Measurements from ENCODE around the gene HTRA1. TPM values are rescaled to one million over a fixed set of nuclear protein-coding genes. Genes with fewer than 3 reads are reported as not detected.

The HTRA1 gene
- total and polyA plus RNA-seq, 3 donors from 2014 or later = 21.3 to 105 (median 27.3) TPM

DNA sequence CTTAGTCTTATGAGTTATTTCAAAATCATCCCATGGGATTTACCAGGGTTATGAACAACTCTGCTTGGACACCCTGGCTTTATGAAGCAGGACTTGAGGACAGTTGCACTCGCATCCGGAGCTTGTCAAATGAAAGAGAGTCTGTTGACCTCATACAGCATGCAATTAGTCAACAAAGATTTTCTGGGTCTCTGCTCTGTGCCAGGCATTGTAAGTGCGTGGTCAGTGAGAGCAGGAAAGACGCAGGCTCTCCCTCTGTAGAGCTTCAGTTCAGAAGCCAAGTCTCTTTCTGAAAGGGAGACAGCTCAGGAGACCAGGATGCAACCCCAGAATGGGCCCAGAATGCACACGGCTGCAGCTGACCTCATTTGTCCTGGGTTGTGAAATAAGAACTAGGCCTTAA lies 53.7 kb downstream of the HTRA1 start:
- intact Hi-C loops (cut with DNase I; ENCODE audit: low total_unique reads) = no loop called here
- no peaks in the 10 kb centered on the region for H3K9me3 ChIP-seq
- 76 to 77% methylated on average over 5 of the region's 5 CpGs for WGBS, 2 donors
- DNase-seq = no peak
- H3K36me3 ChIP-seq (ENCODE audit: low read depth, missing control alignments) = no peaks in the 10 kb centered on the region
- H3K27me3 ChIP-seq = no peaks in the 10 kb centered on the region
- H3K27ac ChIP-seq = no peak overlapping the region
- H3K4me1 ChIP-seq = no peaks in the 10 kb centered on the region
- TF ChIP-seq, protein P1, sequence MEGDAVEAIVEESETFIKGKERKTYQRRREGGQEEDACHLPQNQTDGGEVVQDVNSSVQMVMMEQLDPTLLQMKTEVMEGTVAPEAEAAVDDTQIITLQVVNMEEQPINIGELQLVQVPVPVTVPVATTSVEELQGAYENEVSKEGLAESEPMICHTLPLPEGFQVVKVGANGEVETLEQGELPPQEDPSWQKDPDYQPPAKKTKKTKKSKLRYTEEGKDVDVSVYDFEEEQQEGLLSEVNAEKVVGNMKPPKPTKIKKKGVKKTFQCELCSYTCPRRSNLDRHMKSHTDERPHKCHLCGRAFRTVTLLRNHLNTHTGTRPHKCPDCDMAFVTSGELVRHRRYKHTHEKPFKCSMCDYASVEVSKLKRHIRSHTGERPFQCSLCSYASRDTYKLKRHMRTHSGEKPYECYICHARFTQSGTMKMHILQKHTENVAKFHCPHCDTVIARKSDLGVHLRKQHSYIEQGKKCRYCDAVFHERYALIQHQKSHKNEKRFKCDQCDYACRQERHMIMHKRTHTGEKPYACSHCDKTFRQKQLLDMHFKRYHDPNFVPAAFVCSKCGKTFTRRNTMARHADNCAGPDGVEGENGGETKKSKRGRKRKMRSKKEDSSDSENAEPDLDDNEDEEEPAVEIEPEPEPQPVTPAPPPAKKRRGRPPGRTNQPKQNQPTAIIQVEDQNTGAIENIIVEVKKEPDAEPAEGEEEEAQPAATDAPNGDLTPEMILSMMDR (IDR thresholded peaks at IDR 0.05) = no peak
- no peak for TF ChIP-seq POLR2A (IDR thresholded peaks at IDR 0.05)
- H3K4me3 ChIP-seq = no peak overlapping the region

DNA sequence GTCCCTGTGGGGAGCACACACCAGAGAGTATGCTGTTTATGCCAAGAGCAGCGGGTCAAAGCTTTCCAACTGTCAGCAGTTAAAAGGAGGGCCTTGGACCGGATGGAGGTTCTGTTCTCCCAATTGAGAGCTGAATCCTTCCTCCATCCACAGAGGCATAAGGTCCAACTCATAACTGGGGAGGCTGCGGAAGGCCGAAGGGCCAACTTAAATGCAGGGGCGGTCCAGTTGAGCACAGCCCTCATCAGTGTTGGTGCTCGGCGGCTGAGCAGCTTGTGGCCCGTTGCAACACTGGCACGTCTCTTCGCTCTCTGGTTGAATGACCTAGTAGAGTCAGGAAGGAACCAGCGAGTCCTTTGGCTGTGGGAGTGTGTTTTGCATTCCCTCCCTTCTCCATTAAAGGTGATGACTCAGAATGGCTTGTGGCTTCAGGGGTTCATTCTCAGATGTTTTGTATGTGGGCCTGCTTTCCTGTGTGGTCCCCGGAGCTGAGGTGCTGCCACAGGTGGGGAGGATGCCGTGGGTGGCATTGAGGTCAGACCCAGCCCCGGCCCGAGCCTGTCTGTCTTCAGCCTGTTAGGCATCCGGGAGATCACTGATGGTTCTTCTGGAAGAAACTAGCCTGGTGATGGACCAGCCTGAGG lies 54.4 kb downstream of the HTRA1 start:
- Histone ChIP-seq H3K36me3 (ENCODE audit: low read depth, missing control alignments) (no peaks in the 10 kb centered on the region), H3K27ac (no peak overlapping the region)
- WGBS, 2 donors = 78 to 82% methylated on average over 9 to 16 of the region's 16 CpGs

DNA sequence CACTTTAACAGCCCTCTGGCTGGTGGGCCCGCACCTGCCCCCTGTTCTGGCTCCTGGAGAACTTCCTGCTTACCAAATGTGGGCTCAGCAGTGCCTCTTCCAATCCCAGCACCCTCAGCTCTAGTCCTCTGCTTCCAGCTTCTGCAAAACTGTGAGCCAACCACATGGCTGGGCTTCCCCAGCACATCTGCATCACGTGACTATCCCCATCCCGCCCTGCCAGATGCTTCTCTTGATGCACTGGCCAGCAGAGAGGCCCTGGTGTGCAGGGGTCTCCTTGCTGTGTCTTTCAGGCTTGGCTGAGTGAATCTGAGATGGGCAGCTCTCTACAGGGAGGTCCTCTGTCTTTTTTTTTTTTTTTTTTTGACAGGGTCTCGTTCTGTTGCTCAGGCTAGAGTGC lies 55.4 kb downstream of the HTRA1 start:
- WGBS, 2 donors = 81 to 88% methylated on average over 4 of the region's 4 CpGs
- no peak for DNase-seq
- Histone ChIP-seq H3K4me3 (no peak overlapping the region), H3K4me1 (no peaks in the 10 kb centered on the region), H3K27ac (no peak overlapping the region), H3K36me3 (ENCODE audit: low read depth, missing control alignments) (no peaks in the 10 kb centered on the region), H3K27me3 (no peaks in the 10 kb centered on the region), H3K9me3 (no peaks in the 10 kb centered on the region)
- intact Hi-C loops (cut with DNase I; ENCODE audit: low total_unique reads) = no loop called here
- TF ChIP-seq POLR2A (IDR thresholded peaks at IDR 0.05) = no peak
- TF ChIP-seq, protein P1 (IDR thresholded peaks at IDR 0.05) = no peak

More for the DNA sequence above, 54.4 kb downstream of the HTRA1 start:
- no peaks in the 10 kb centered on the region for H3K4me1 ChIP-seq
- intact Hi-C loops (cut with DNase I; ENCODE audit: low total_unique reads) = no loop called here
- TF ChIP-seq, protein P1 (IDR thresholded peaks at IDR 0.05) = no peak
- no peak for TF ChIP-seq POLR2A (IDR thresholded peaks at IDR 0.05)
- H3K4me3 ChIP-seq = no peak overlapping the region
- H3K9me3 ChIP-seq = no peaks in the 10 kb centered on the region
- no peaks in the 10 kb centered on the region for H3K27me3 ChIP-seq
- no peak for DNase-seq

DNA sequence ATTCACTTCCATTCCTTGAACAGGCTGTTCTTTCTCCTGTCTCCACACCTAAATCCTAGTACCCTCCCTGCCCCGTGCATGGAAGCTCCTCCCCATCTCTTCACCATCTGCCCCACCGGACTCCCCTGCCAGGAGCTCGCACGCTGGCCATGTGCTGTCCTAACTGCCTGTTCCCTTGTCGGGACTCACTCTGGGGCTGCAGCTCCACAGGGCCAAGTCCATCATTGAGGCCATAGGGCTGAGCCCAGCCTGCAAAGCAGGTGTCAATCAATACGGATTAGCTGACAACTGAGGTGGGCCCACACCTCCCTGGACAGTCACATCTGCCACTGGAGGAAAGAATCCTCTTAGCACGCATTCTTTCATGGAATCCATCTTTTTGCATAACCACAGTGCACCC lies 57.8 kb downstream of the HTRA1 start:
- intact Hi-C loops (cut with DNase I; ENCODE audit: low total_unique reads) = no loop called here
- TF ChIP-seq, protein P1 (IDR thresholded peaks at IDR 0.05) = no peak
- no peak for TF ChIP-seq POLR2A (IDR thresholded peaks at IDR 0.05)
- 77 to 84% methylated on average over 7 of the region's 7 CpGs for WGBS, 2 donors
- Histone ChIP-seq H3K27ac (no peak overlapping the region), H3K4me3 (no peak overlapping the region), H3K27me3 (no peaks in the 10 kb centered on the region), H3K9me3 (no peaks in the 10 kb centered on the region), H3K36me3 (ENCODE audit: low read depth, missing control alignments) (no peaks in the 10 kb centered on the region), H3K4me1 (no peaks in the 10 kb centered on the region)
- no peak for DNase-seq

DNA sequence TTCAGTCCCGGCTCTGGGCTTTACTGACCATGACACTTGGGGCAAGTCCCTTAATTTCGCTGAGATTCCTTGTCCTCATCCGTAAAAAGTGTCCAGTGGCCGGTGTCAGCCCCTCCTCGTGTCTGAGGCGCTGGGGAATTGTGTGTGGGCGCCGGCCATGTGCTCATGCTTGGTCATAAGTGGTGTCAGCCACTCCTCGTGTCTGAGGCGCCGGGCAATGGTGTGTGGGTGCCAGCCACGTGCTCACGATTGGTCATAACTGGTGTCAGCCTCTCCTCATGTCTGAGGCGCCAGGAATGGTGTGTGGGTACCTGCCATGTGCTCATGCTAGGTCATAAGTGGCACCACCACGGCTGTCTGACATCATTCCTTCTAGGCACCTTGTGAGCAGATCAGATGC lies 58.5 kb downstream of the HTRA1 start:
- Histone ChIP-seq H3K27me3 (no peaks in the 10 kb centered on the region), H3K27ac (no peak overlapping the region), H3K4me1 (no peaks in the 10 kb centered on the region), H3K36me3 (ENCODE audit: low read depth, missing control alignments) (no peaks in the 10 kb centered on the region), H3K4me3 (no peak overlapping the region), H3K9me3 (no peaks in the 10 kb centered on the region)
- 89 to 91% methylated on average over 7 to 15 of the region's 15 CpGs for WGBS, 2 donors
- DNase-seq = no peak
- TF ChIP-seq POLR2A (IDR thresholded peaks at IDR 0.05) = no peak
- TF ChIP-seq, protein P1 (IDR thresholded peaks at IDR 0.05) = no peak
- intact Hi-C loops (cut with DNase I; ENCODE audit: low total_unique reads) = no loop called here

Measured in testis (tissue), 3 donors.